Measurements from ENCODE around the gene PSMD5. TPM values are rescaled to one million over a fixed set of nuclear protein-coding genes. Genes with fewer than 3 reads are reported as not detected.

PSMD5 gene
- total RNA-seq, 1 donor from 2014 or later, result 44.4 TPM

GRCh38 chr9:120861935-120862334, 19.2 kb upstream of the PSMD5 start:
- TF ChIP-seq, protein P1, sequence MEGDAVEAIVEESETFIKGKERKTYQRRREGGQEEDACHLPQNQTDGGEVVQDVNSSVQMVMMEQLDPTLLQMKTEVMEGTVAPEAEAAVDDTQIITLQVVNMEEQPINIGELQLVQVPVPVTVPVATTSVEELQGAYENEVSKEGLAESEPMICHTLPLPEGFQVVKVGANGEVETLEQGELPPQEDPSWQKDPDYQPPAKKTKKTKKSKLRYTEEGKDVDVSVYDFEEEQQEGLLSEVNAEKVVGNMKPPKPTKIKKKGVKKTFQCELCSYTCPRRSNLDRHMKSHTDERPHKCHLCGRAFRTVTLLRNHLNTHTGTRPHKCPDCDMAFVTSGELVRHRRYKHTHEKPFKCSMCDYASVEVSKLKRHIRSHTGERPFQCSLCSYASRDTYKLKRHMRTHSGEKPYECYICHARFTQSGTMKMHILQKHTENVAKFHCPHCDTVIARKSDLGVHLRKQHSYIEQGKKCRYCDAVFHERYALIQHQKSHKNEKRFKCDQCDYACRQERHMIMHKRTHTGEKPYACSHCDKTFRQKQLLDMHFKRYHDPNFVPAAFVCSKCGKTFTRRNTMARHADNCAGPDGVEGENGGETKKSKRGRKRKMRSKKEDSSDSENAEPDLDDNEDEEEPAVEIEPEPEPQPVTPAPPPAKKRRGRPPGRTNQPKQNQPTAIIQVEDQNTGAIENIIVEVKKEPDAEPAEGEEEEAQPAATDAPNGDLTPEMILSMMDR (IDR thresholded peaks at IDR 0.05; ENCODE audit: insufficient read depth, low read length, poor library complexity, severe bottlenecking), result no peak
- Histone ChIP-seq H3K4me3 (ENCODE audit: low read depth, low read length) (no peak overlapping the region), H3K27me3 (ENCODE audit: control insufficient read depth, insufficient read depth, low read length) (no peaks in the 10 kb centered on the region), H3K36me3 (ENCODE audit: control insufficient read depth, insufficient read depth, low read length) (peaks cover 5% of the 10 kb centered on the region)
- DNase-seq (ENCODE audit: low read depth), result no peak

DNA sequence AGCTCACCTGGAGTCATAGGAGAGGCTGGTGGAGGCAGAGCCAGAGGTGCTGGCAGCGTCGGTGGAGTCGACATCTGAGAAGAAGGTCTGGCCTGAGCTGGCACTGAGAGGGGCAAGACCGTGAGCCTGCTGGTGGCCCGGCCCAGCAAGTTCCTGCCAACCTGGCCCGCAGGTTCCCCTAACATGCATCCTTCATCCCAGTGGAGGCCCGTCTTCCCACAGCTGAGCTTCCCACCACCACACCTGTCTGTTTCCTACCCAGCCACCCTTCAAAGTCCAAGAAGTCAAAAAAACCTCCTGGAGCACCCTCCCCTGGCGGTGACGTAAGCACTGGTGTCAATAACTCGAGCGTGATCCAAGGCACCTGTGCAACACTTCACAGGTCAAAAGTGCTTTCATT, 17.4 kb upstream of the PSMD5 start:
- H3K4me3 ChIP-seq (ENCODE audit: low read depth, low read length), result no peak overlapping the region
- TF ChIP-seq, protein P1 (IDR thresholded peaks at IDR 0.05; ENCODE audit: insufficient read depth, low read length, poor library complexity, severe bottlenecking), result no peak
- no peaks in the 10 kb centered on the region for H3K27me3 ChIP-seq (ENCODE audit: control insufficient read depth, insufficient read depth, low read length)
- no peak for DNase-seq (ENCODE audit: low read depth)
- peaks cover 3% of the 10 kb centered on the region for H3K36me3 ChIP-seq (ENCODE audit: control insufficient read depth, insufficient read depth, low read length)

DNA sequence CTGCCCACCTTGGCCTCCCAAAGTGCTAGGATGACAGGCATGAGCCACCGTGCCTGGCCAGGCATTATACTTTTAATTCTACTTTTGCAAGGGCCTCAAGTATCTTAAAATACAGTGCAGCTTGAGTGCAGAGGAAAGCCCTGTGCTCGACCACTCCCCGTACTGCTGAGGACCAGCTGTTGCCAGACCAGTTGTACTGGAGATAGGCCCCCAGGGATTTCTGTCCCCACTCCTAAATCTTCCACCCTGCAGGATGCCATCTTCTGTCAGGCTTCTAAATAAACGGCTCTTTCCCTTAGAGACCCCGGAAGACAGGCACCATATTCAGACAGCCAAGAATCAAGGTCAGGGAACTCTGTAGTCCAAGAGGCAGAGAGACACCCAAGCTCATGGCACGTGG, 16.6 kb upstream of the PSMD5 start:
- Histone ChIP-seq H3K4me3 (ENCODE audit: low read depth, low read length) (no peak overlapping the region), H3K27me3 (ENCODE audit: control insufficient read depth, insufficient read depth, low read length) (no peaks in the 10 kb centered on the region), H3K36me3 (ENCODE audit: control insufficient read depth, insufficient read depth, low read length) (peaks cover 3% of the 10 kb centered on the region)
- TF ChIP-seq, protein P1 (IDR thresholded peaks at IDR 0.05; ENCODE audit: insufficient read depth, low read length, poor library complexity, severe bottlenecking), result no peak
- DNase-seq (ENCODE audit: low read depth), result no peak

- no peak overlapping the region for H3K4me3 ChIP-seq (ENCODE audit: low read depth, low read length)
- TF ChIP-seq, protein P1 (IDR thresholded peaks at IDR 0.05; ENCODE audit: insufficient read depth, low read length, poor library complexity, severe bottlenecking), result no peak
- DNase-seq (ENCODE audit: low read depth), result no peak
- peaks cover 3% of the 10 kb centered on the region for H3K36me3 ChIP-seq (ENCODE audit: control insufficient read depth, insufficient read depth, low read length)
- no peaks in the 10 kb centered on the region for H3K27me3 ChIP-seq (ENCODE audit: control insufficient read depth, insufficient read depth, low read length)
These were observed 15.2 kb upstream of the PSMD5 start for GRCh38 chr9:120857902-120858301.

- Histone ChIP-seq H3K4me3 (ENCODE audit: low read depth, low read length) (no peak overlapping the region), H3K27me3 (ENCODE audit: control insufficient read depth, insufficient read depth, low read length) (no peaks in the 10 kb centered on the region), H3K36me3 (ENCODE audit: control insufficient read depth, insufficient read depth, low read length) (peaks cover 3% of the 10 kb centered on the region)
- no peak for DNase-seq (ENCODE audit: low read depth)
- TF ChIP-seq, protein P1 (IDR thresholded peaks at IDR 0.05; ENCODE audit: insufficient read depth, low read length, poor library complexity, severe bottlenecking), result no peak
These were observed 14.8 kb upstream of the PSMD5 start for GRCh38 chr9:120857481-120857880.

DNA sequence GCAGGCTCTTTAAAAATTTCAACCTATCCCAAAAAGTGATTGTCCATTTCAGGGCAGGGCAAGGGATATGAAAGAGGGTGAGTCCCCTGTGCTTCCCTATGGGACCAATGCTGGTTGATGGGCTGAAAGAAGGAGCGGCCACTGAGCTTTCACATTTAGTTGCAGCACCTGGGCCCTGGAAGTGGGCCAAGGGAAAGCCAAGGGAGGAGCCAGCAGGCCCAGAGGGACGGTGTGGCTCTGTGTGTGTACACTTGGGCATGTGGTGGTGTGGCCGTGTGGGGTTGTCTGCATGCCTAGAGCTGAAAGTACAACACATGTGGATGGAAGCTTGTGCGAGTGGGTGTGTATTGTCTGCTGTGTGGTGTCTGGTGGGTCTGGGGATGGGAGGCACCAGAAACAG, 14.0 kb upstream of the PSMD5 start:
- TF ChIP-seq, protein P1 (IDR thresholded peaks at IDR 0.05; ENCODE audit: insufficient read depth, low read length, poor library complexity, severe bottlenecking), result no peak
- Histone ChIP-seq H3K4me3 (ENCODE audit: low read depth, low read length) (no peak overlapping the region), H3K36me3 (ENCODE audit: control insufficient read depth, insufficient read depth, low read length) (peaks cover 3% of the 10 kb centered on the region), H3K27me3 (ENCODE audit: control insufficient read depth, insufficient read depth, low read length) (no peaks in the 10 kb centered on the region)
- DNase-seq (ENCODE audit: low read depth), result no peak
